Chondrocyte (in vitro differentiated cells): Measurements from ENCODE around the gene PLA2G7. TPM values are rescaled to one million over a fixed set of nuclear protein-coding genes. Genes with fewer than 3 reads are reported as not detected.

ENCODE experiments used
- DNase-seq: peaks from one replicate; pipeline ENCODE4 v3.0.0; 2021; ENCODE audit warnings: mixed read lengths, low spot score
- H3K27ac Mint-ChIP-seq: one replicate; pipeline ENCODE4 v1.8.0; 2021; ENCODE audit warnings: mild to moderate bottlenecking, moderate library complexity, mixed read lengths; ENCODE audit not compliant: unreplicated experiment
- H3K27me3 Mint-ChIP-seq: 2 replicates; pipeline ENCODE4 v1.8.0; 2021; ENCODE audit warnings: low read depth, mixed read lengths
- H3K36me3 Mint-ChIP-seq: 2 replicates; pipeline ENCODE4 v1.8.0; 2021; ENCODE audit warnings: low read depth, mixed read lengths
- H3K4me1 Mint-ChIP-seq: 2 replicates; pipeline ENCODE4 v1.8.0; 2021; ENCODE audit warnings: low read depth, mild to moderate bottlenecking, mixed read lengths
- H3K4me3 Mint-ChIP-seq: one replicate; pipeline ENCODE4 v1.8.0; 2021; ENCODE audit warnings: mild to moderate bottlenecking, moderate library complexity, mixed read lengths; ENCODE audit not compliant: unreplicated experiment
- H3K9me3 Mint-ChIP-seq: 2 replicates; pipeline ENCODE4 v1.8.0; 2021; ENCODE audit warnings: low read depth, mixed read lengths
- total RNA-seq: library from RNA; stranded (reverse); gene quantifications from 3 replicates; pipeline ENCODE4 v1.2.1, GENCODE V29; 2021
- TF ChIP-seq, protein P1 (sequence below): fragments of 200-600 bp; sonication (generic); IDR thresholded peaks from 2 replicates; pipeline ENCODE4 v1.5.0; 2021; ENCODE audit warnings: antibody characterized with exemption, mild to moderate bottlenecking, moderate library complexity

The PLA2G7 gene
- total RNA-seq, 1 donor from 2014 or later = not detected

- peak; percentile 83 for DNase-seq
- no peak overlapping the region for H3K4me3 Mint-ChIP-seq
- peaks cover 20% of the 10 kb centered on the region for H3K4me1 Mint-ChIP-seq
- H3K36me3 Mint-ChIP-seq = no peaks in the 10 kb centered on the region
- H3K27me3 Mint-ChIP-seq = peaks cover 1% of the 10 kb centered on the region
- no peak overlapping the region for H3K27ac Mint-ChIP-seq
- no peaks in the 10 kb centered on the region for H3K9me3 Mint-ChIP-seq
- TF ChIP-seq, protein P1, sequence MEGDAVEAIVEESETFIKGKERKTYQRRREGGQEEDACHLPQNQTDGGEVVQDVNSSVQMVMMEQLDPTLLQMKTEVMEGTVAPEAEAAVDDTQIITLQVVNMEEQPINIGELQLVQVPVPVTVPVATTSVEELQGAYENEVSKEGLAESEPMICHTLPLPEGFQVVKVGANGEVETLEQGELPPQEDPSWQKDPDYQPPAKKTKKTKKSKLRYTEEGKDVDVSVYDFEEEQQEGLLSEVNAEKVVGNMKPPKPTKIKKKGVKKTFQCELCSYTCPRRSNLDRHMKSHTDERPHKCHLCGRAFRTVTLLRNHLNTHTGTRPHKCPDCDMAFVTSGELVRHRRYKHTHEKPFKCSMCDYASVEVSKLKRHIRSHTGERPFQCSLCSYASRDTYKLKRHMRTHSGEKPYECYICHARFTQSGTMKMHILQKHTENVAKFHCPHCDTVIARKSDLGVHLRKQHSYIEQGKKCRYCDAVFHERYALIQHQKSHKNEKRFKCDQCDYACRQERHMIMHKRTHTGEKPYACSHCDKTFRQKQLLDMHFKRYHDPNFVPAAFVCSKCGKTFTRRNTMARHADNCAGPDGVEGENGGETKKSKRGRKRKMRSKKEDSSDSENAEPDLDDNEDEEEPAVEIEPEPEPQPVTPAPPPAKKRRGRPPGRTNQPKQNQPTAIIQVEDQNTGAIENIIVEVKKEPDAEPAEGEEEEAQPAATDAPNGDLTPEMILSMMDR = no peak
These were observed 46.8 kb downstream of the PLA2G7 start for GRCh38 chr6:46688117-46688965.

- Mint-ChIP-seq H3K27ac (no peak within 1 kb of the TSS), H3K4me1 (peaks cover 20% of the 10 kb centered on the region), H3K9me3 (no peaks in the 10 kb centered on the region), H3K36me3 (no peaks in the 10 kb centered on the region), H3K27me3 (no peaks in the 10 kb centered on the region), H3K4me3 (no peak within 1 kb of the TSS)
- peak; percentile 83 for DNase-seq
- TF ChIP-seq, protein P1 = no peak
These were observed 47.5 kb downstream of the PLA2G7 start, which contains the start of gene TDRD6 for GRCh38 chr6:46687619-46688097. TSS of gene TDRD6 (plus strand) at chr6:46687885. CDS start at chr6:46688129, 244 bp downstream.

GRCh38 chr6:46684771-46685170 is 50.4 kb downstream of the PLA2G7 start:
- peak overlapping the region; percentile 64 for H3K27ac Mint-ChIP-seq
- no peak overlapping the region for H3K4me3 Mint-ChIP-seq
- H3K9me3 Mint-ChIP-seq = peaks cover 3% of the 10 kb centered on the region
- DNase-seq = no peak
- no peaks in the 10 kb centered on the region for H3K27me3 Mint-ChIP-seq
- TF ChIP-seq, protein P1 = no peak
- H3K36me3 Mint-ChIP-seq = no peaks in the 10 kb centered on the region
- peaks cover 6% of the 10 kb centered on the region for H3K4me1 Mint-ChIP-seq

- Mint-ChIP-seq H3K27me3 (no peaks in the 10 kb centered on the region), H3K9me3 (peaks cover 3% of the 10 kb centered on the region), H3K4me1 (no peaks in the 10 kb centered on the region), H3K27ac (no peak overlapping the region), H3K4me3 (no peak overlapping the region), H3K36me3 (no peaks in the 10 kb centered on the region)
- no peak for DNase-seq
- TF ChIP-seq, protein P1 = peak; percentile 49
These were observed 57.9 kb downstream of the PLA2G7 start for GRCh38 chr6:46677314-46677654.

DNA sequence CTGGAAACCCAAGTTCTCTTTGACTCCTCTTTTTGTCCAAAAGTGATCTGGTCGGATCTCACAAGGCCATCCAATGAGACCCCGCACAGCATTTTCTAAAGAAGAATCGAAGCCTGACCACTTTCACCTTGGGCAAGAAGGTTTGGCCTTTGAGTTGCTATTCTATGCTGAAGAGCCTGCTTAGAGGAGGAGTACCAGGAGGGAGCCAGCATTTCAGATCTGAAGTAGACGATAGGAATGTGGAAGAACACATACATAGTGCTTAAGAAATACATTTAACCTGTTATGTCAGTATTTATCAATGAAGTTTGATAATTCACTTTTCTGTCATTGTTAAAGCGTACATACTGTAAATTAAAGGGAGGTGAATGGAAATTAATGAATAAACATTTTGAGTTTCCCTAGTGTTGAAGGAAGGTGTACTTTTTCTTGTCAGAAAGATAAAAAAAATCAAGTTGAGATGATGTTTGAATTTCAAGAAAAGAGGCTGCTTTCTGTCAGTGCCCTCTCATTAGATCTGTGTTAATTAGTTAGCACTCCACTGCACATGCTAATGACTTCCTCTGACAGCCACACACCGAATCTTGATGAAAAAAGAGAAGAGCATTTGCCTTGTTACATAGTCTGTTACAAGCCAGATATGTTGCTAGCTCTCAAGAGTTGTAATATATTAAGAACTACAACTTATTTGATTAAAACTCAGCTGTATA is 58.4 kb downstream of the PLA2G7 start:
- no peak for DNase-seq
- no peaks in the 10 kb centered on the region for H3K36me3 Mint-ChIP-seq
- no peak overlapping the region for H3K4me3 Mint-ChIP-seq
- TF ChIP-seq, protein P1 = no peak
- no peaks in the 10 kb centered on the region for H3K9me3 Mint-ChIP-seq
- H3K27me3 Mint-ChIP-seq = no peaks in the 10 kb centered on the region
- H3K4me1 Mint-ChIP-seq = no peaks in the 10 kb centered on the region
- no peak overlapping the region for H3K27ac Mint-ChIP-seq
